ENCODE results near the gene GABRD. TPM values are rescaled to one million over a fixed set of nuclear protein-coding genes. Genes with fewer than 3 reads are reported as not detected.
"Not testable (repeated sequence)": the region's sequence is repeated elsewhere in the genome, so short reads cannot be mapped to it uniquely, and the experiment has no call there.

GABRD gene
- not detected in 2 replicates for total RNA-seq

- DNase-seq (ENCODE audit: low read depth, low spot score) = no peak
Measured at GRCh38 chr1:2019172-2019543, at the start of gene GABRD. TSS of gene GABRD (plus strand) at chr1:2019345. CDS start at chr1:2019424, 79 bp downstream.

- no peak for DNase-seq (ENCODE audit: low read depth, low spot score)
Measured at GRCh38 chr1:1969505-1969900, 49.6 kb upstream of the GABRD start.

GRCh38 chr1:1969953-1970716 is 49.0 kb upstream of the GABRD start:
- DNase-seq (ENCODE audit: low read depth, low spot score) = no peak

- DNase-seq (ENCODE audit: low read depth, low spot score) = no peak
Measured at GRCh38 chr1:1971017-1971416, 48.1 kb upstream of the GABRD start.

- DNase-seq (ENCODE audit: low read depth, low spot score) = no peak
Measured at GRCh38 chr1:1971688-1972087, 47.5 kb upstream of the GABRD start.

GRCh38 chr1:1972976-1973715 is 46.0 kb upstream of the GABRD start:
- DNase-seq (ENCODE audit: low read depth, low spot score) = no peak

GRCh38 chr1:1973716-1974642 is 45.2 kb upstream of the GABRD start:
- no peak for DNase-seq (ENCODE audit: low read depth, low spot score)

- no peak for DNase-seq (ENCODE audit: low read depth, low spot score)
Measured at GRCh38 chr1:1974834-1975233, 44.3 kb upstream of the GABRD start.

GRCh38 chr1:1975535-1975934 is 43.6 kb upstream of the GABRD start:
- DNase-seq (ENCODE audit: low read depth, low spot score) = no peak

GRCh38 chr1:1976031-1976430 is 43.1 kb upstream of the GABRD start:
- no peak for DNase-seq (ENCODE audit: low read depth, low spot score)

GRCh38 chr1:1978108-1978507 is 41.0 kb upstream of the GABRD start:
- no peak for DNase-seq (ENCODE audit: low read depth, low spot score)

- not testable (repeated sequence) for DNase-seq (ENCODE audit: low read depth, low spot score)
Measured at GRCh38 chr1:1978690-1979481, 40.3 kb upstream of the GABRD start.

GRCh38 chr1:1979482-1980165 is 39.5 kb upstream of the GABRD start:
- no peak for DNase-seq (ENCODE audit: low read depth, low spot score)

- DNase-seq (ENCODE audit: low read depth, low spot score) = no peak
Measured at GRCh38 chr1:1980467-1981141, 38.5 kb upstream of the GABRD start.

- no peak for DNase-seq (ENCODE audit: low read depth, low spot score)
Measured at GRCh38 chr1:1981142-1981500, 38.0 kb upstream of the GABRD start.

- not testable (repeated sequence) for DNase-seq (ENCODE audit: low read depth, low spot score)
Measured at GRCh38 chr1:1981631-1982327, 37.4 kb upstream of the GABRD start.

GRCh38 chr1:1982379-1983232 is 36.5 kb upstream of the GABRD start:
- DNase-seq (ENCODE audit: low read depth, low spot score) = no peak

- no peak for DNase-seq (ENCODE audit: low read depth, low spot score)
Measured at GRCh38 chr1:1984560-1985070, 34.5 kb upstream of the GABRD start.

All from pulmonary artery endothelial cell (primary cell).